HEK293 (cell line): ENCODE data around the gene BLOC1S3.

ENCODE experiments used
- KLF10 ChIP-seq: fragments of 450-650 bp; IDR thresholded peaks from 2 replicates; pipeline ENCODE4 v1.5.1; 2018; ENCODE audit warnings: missing biosample characterization, mild to moderate bottlenecking, missing genetic modification characterization
- PRDM4 ChIP-seq: fragments of 450-650 bp; formaldehyde crosslinking; IDR thresholded peaks from 2 replicates; pipeline ENCODE4 v1.5.1; 2017; ENCODE audit warnings: missing biosample characterization, missing genetic modification characterization
- ZNF311 ChIP-seq: fragments of 450-650 bp; formaldehyde crosslinking; IDR thresholded peaks from 2 replicates; pipeline ENCODE4 v1.5.1; 2017; ENCODE audit warnings: missing biosample characterization, missing genetic modification characterization, borderline replicate concordance
- ZNF624 ChIP-seq: fragments of 450-650 bp; formaldehyde crosslinking; IDR thresholded peaks from 2 replicates; pipeline ENCODE4 v1.5.1; 2017; ENCODE audit warnings: missing biosample characterization, missing genetic modification characterization
- TF ChIP-seq, protein P1 (sequence below): fragments of 450-650 bp; formaldehyde crosslinking; IDR thresholded peaks from 2 replicates; pipeline ENCODE4 v1.5.1; 2016; ENCODE audit warnings: missing biosample characterization, missing genetic modification characterization

DNA sequence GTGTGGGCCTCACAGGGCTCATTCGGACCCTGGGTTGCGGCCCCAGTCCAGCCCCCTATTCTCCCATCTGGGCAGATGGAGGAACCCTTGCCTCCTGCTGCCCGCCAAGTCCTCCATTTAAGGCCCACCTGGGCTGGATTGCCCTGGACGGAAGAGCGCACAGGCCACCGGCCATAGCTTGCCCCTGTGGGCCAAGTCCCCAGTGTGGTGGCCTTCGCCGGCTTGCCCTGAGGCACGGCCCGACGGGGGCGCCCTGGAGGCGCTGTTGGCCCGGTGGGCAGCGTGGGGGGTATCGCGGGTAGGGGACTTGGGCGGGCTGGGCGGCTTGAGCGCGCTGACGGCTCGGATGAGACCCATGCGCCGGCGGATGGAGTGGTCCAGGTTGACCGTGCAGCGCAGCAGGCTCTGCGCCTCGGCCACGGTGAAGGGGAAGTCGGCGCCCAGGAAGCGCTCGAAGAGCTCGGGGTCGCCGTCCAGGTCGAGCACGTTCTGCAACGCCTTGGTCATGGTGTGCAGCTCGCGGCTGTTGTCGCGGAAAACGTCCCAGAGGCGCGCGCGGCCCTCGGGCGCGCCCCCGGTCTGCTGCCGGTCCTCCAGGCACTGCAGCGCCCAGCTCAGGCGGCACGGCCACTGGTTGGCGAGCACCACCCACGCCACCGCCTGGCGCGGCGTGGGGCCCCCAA is 26.6 kb upstream of the BLOC1S3 start:
- TF ChIP-seq, protein P1, sequence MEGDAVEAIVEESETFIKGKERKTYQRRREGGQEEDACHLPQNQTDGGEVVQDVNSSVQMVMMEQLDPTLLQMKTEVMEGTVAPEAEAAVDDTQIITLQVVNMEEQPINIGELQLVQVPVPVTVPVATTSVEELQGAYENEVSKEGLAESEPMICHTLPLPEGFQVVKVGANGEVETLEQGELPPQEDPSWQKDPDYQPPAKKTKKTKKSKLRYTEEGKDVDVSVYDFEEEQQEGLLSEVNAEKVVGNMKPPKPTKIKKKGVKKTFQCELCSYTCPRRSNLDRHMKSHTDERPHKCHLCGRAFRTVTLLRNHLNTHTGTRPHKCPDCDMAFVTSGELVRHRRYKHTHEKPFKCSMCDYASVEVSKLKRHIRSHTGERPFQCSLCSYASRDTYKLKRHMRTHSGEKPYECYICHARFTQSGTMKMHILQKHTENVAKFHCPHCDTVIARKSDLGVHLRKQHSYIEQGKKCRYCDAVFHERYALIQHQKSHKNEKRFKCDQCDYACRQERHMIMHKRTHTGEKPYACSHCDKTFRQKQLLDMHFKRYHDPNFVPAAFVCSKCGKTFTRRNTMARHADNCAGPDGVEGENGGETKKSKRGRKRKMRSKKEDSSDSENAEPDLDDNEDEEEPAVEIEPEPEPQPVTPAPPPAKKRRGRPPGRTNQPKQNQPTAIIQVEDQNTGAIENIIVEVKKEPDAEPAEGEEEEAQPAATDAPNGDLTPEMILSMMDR = no peak
- TF ChIP-seq PRDM4 (no peak), KLF10 (tag by site-specific recombination) (no peak), ZNF311 (tag by site-specific recombination) (no peak), ZNF624 (no peak)
